Kidney (tissue), 22 donors: ENCODE results near the gene CCDC9B. TPM values are rescaled to one million over a fixed set of nuclear protein-coding genes. Genes with fewer than 3 reads are reported as not detected.
A peak's percentile ranks its signal among the peaks of the same experiment; 100 is the strongest.

Experiments used
- DNase-seq, 5 donors: peaks; one replicate each; pipeline ENCODE4 v3.0.0-alpha.2; 2013 to 2020
- FAIRE-seq: peaks from 2 replicates; lab custom pipeline; 2012; peaks lifted over from hg19 to GRCh38; lab: Jason Lieb, UNC
- H3K27ac ChIP-seq, 2 donors: one replicate each; pipeline ENCODE4 v1.7.0; 2013; ENCODE audit warnings: low read depth in 2 of 2, low read length in 2 of 2, inconsistent platforms in 1 of 2
- H3K27me3 ChIP-seq: one replicate; pipeline ENCODE4 v1.7.1; 2013; ENCODE audit warnings: low read length, inconsistent platforms; ENCODE audit not compliant: control insufficient read depth, insufficient read depth
- H3K36me3 ChIP-seq, 3 donors: one replicate each; pipeline versions ENCODE4 v1.7.0 to v1.7.1; 2013; ENCODE audit warnings: low read length in 3 of 3, control low read depth in 1 of 3, inconsistent platforms in 1 of 3; ENCODE audit not compliant: insufficient read depth in 3 of 3, control insufficient read depth in 2 of 3
- H3K4me1 ChIP-seq, 3 donors: one replicate each; pipeline versions ENCODE4 v1.7.0 to v1.7.1; 2013; ENCODE audit warnings: low read length in 3 of 3, inconsistent platforms in 1 of 3, low read depth in 1 of 3; ENCODE audit not compliant: control insufficient read depth in 2 of 3, insufficient read depth in 2 of 3
- H3K4me3 ChIP-seq, 3 donors: one replicate each; pipeline versions ENCODE4 v1.7.0 to v1.8.1; 2013; ENCODE audit warnings: low read length in 3 of 3, control low read depth in 1 of 3, inconsistent platforms in 1 of 3
- H3K9ac ChIP-seq, 3 donors: one replicate each; pipeline versions ENCODE4 v1.7.0 to v1.7.1; 2013; ENCODE audit warnings: low read length in 3 of 3, control low read depth in 1 of 3, inconsistent platforms in 1 of 3
- H3K9me3 ChIP-seq, 3 donors: one replicate each; pipeline versions ENCODE4 v1.7.0 to v1.7.1; 2013; ENCODE audit warnings: low read length in 3 of 3, control low read depth in 1 of 3, inconsistent platforms in 1 of 3; ENCODE audit not compliant: control insufficient read depth in 2 of 3, insufficient read depth in 1 of 3
- CTCF ChIP-seq: IDR thresholded peaks from 3 replicates; pipeline ENCODE4 v1.5.1; 2012; ENCODE audit warnings: mild to moderate bottlenecking, moderate library complexity, borderline replicate concordance; ENCODE audit not compliant: insufficient read depth; ENCODE audit errors: extremely low read depth
- intact Hi-C: fragments of 100-400 bp; cut with DNase I; formaldehyde crosslinking; loops from one replicate; pipeline ENCODE4 v1.11.1; 2022
- long read RNA-seq, 10 donors: library from polyadenylated mRNA in 1 of 10; unstranded in 1 of 10; transcript quantifications; one replicate each; pipeline ENCODE4 v2.0.0 and lab custom pipeline, GENCODE V29; 2021 to 2026
- polyA plus RNA-seq: library from polyadenylated mRNA; stranded (reverse); fragments of 350-450 nt; fragmentation: Illumina TruSeq; extraction: RNeasy Lipid Tissue Mini Kit (QIAGEN cat#74804); gene quantifications from one replicate; pipeline ENCODE4 v1.2.3, GENCODE V29; 2014; ENCODE audit warnings: low read depth, low replicate concordance; ENCODE audit not compliant: insufficient read depth
- total RNA-seq: library from RNA; stranded (reverse); fragmentation: NEBNext Ultra II Directional; extraction: Animal tissue kit (Norgen Biotek cat#: 25700); gene quantifications from one replicate; pipeline ENCODE4 v1.2.1, GENCODE V29; 2021
- donor health status: control.
- donor health status: control.
- donor health status: control.
- donor health status: control.
- donor health status: control.
- donor health status: DM: yes; HTN: yes; CAD: no.
- donor health status: Normal renal cell carcinoma (clear cell type).

Gene CCDC9B
- total RNA-seq (60.0 TPM), polyA plus RNA-seq (4.7 TPM)
- long read RNA-seq, donor 1: 0 reads
- long read RNA-seq, donor 2: 0 reads
- long read RNA-seq, donor 3: 0 reads
- long read RNA-seq, donor 4, partial matches to known transcripts: 0 of 1 reads
- long read RNA-seq, donor 4, other reads (novel, unspliced or antisense): 0 of 1 reads
- long read RNA-seq, donor 5: 0 reads
- long read RNA-seq, donor 6: 0 reads
- long read RNA-seq, donor 7, partial matches to known transcripts: 0 of 1 reads
- long read RNA-seq, donor 7, other reads (novel, unspliced or antisense): 0 of 1 reads
- long read RNA-seq, donor 8: 0 reads
- long read RNA-seq, donor 9: 0 reads
- long read RNA-seq, donor 10, partial matches to known transcripts: 0 of 1 reads
- long read RNA-seq, donor 10, other reads (novel, unspliced or antisense): 0 of 1 reads

GRCh38 chr15:40340740-40341400 is at the start of gene CCDC9B:
Gene CCDC9B (minus strand): TSS chr15:40340939. CDS start chr15:40340819, 120 bp downstream.
- H3K27me3 ChIP-seq: no peaks in the 10 kb centered on the region
- H3K4me1 ChIP-seq: peaks cover 0 to 33% (median 18%) of the 10 kb centered on the region in 3 donors
- intact Hi-C loops: no loop called here
- FAIRE-seq (no peak), DNase-seq (peak; percentile 86 to 97 (median 90))
- H3K4me3 ChIP-seq: peak within 1 kb of the TSS in 2 of 3 donors; percentile 28 to 43
- no peaks in the 10 kb centered on the region for H3K9me3 ChIP-seq
- peak within 1 kb of the TSS; percentile 89 to 96 for H3K27ac ChIP-seq
- TF ChIP-seq CTCF: no peak
- H3K9ac ChIP-seq: peak within 1 kb of the TSS in 2 of 3 donors; percentile 61 to 77
- H3K36me3 ChIP-seq: no peaks in the 10 kb centered on the region

- peaks cover 0 to 9% (median 6%) of the 10 kb centered on the region in 3 donors for H3K36me3 ChIP-seq
- no peaks in the 10 kb centered on the region for H3K9me3 ChIP-seq
- intact Hi-C loops: no loop called here
- no peaks in the 10 kb centered on the region for H3K27me3 ChIP-seq
- no peak overlapping the region for H3K27ac ChIP-seq
- no peak overlapping the region for H3K4me3 ChIP-seq
- H3K4me1 ChIP-seq: no peaks in the 10 kb centered on the region
- no peak overlapping the region for H3K9ac ChIP-seq
- DNase-seq (no peak), FAIRE-seq (no peak)
- no peak for TF ChIP-seq CTCF
Measured at GRCh38 chr15:40389824-40390595, 49.3 kb upstream of the CCDC9B start.

- H3K27me3 ChIP-seq: no peaks in the 10 kb centered on the region
- no peaks in the 10 kb centered on the region for H3K9me3 ChIP-seq
- peaks cover 0 to 9% (median 6%) of the 10 kb centered on the region in 3 donors for H3K36me3 ChIP-seq
- H3K4me3 ChIP-seq: no peak overlapping the region
- H3K27ac ChIP-seq: no peak overlapping the region
- no peak for TF ChIP-seq CTCF
- H3K9ac ChIP-seq: no peak overlapping the region
- FAIRE-seq (no peak), DNase-seq (no peak)
- intact Hi-C loops: no loop called here
- H3K4me1 ChIP-seq: no peaks in the 10 kb centered on the region
Measured at GRCh38 chr15:40388941-40389823, 48.4 kb upstream of the CCDC9B start.
